ENCODE results near the gene MAG. TPM values are rescaled to one million over a fixed set of nuclear protein-coding genes. Genes with fewer than 3 reads are reported as not detected.

Gene MAG
- total RNA-seq, 2 donors from 2014 or later = not detected

DNA sequence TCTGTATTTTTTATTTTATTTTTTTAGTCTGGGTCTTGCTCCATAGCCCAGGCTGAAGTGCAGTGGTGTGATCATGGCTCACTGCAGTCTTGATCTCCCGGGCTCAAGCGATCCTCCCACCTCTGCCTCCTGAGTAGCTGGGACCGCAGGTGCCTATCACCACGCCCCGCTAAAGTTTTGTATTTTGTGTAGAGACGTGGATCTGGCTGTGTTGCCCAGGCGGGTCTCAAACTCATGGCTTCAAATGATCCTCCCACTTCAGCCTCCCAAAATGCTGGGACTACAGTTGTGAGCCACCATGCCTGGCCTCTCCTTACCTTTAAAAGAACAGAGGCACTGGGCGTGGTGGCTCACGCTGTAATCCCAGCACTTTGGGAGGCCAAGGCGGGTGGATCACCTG is 4.2 kb upstream of the MAG start:
- Histone ChIP-seq H3K27ac (no peak overlapping the region), H3K27me3 (no peaks in the 10 kb centered on the region), H3K36me3 (no peaks in the 10 kb centered on the region), H3K9me3 (no peaks in the 10 kb centered on the region), H3K4me1 (no peaks in the 10 kb centered on the region), H3K4me3 (no peak overlapping the region)
- no peak for DNase-seq (ENCODE audit: low spot score)
- TF ChIP-seq, protein P1, sequence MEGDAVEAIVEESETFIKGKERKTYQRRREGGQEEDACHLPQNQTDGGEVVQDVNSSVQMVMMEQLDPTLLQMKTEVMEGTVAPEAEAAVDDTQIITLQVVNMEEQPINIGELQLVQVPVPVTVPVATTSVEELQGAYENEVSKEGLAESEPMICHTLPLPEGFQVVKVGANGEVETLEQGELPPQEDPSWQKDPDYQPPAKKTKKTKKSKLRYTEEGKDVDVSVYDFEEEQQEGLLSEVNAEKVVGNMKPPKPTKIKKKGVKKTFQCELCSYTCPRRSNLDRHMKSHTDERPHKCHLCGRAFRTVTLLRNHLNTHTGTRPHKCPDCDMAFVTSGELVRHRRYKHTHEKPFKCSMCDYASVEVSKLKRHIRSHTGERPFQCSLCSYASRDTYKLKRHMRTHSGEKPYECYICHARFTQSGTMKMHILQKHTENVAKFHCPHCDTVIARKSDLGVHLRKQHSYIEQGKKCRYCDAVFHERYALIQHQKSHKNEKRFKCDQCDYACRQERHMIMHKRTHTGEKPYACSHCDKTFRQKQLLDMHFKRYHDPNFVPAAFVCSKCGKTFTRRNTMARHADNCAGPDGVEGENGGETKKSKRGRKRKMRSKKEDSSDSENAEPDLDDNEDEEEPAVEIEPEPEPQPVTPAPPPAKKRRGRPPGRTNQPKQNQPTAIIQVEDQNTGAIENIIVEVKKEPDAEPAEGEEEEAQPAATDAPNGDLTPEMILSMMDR (IDR thresholded peaks at IDR 0.05) = no peak

DNA sequence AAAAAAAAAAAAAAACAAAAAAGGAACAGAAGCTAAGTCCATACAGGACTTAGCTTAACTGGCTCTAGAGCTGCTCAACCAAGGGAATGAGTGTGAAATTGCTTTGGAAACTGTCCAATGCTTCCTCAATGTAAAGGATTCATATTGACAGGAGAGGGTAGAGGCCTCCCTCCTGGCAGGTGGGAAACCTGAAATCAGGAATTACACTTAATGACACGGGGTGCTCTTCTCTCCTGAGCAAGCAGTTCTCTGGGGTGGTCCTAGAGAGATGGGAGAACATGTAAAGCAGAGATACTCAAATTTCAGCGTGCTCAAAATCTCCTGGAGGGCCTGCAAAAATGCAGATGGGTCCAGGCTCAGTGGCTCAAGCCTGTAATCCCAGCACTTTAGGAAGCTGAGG is 3.6 kb upstream of the MAG start:
- TF ChIP-seq, protein P1 (IDR thresholded peaks at IDR 0.05) = no peak
- Histone ChIP-seq H3K27ac (no peak overlapping the region), H3K4me1 (no peaks in the 10 kb centered on the region), H3K27me3 (no peaks in the 10 kb centered on the region), H3K9me3 (no peaks in the 10 kb centered on the region), H3K4me3 (no peak overlapping the region), H3K36me3 (no peaks in the 10 kb centered on the region)
- no peak for DNase-seq (ENCODE audit: low spot score)

DNA sequence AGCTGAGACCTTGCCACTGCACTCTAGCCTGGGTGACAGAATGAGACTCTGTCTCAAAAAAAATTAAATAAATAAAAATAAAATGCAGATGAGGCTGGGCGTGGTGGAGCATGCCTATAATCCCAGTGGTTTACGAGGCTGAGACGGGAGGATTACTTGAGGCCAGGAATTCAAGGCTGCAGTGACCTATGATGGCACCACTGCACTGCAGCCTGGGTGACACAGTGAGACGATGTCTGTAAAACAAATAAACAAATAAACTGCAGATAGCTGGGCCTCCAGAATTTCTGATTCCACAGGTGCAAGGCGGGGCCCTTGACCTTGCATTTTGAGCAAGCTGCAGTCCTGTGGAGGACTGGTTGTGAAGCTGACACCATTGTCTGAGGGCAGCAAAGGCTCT is 3.1 kb upstream of the MAG start:
- TF ChIP-seq, protein P1 (IDR thresholded peaks at IDR 0.05) = no peak
- Histone ChIP-seq H3K36me3 (no peaks in the 10 kb centered on the region), H3K4me1 (no peaks in the 10 kb centered on the region)

DNA sequence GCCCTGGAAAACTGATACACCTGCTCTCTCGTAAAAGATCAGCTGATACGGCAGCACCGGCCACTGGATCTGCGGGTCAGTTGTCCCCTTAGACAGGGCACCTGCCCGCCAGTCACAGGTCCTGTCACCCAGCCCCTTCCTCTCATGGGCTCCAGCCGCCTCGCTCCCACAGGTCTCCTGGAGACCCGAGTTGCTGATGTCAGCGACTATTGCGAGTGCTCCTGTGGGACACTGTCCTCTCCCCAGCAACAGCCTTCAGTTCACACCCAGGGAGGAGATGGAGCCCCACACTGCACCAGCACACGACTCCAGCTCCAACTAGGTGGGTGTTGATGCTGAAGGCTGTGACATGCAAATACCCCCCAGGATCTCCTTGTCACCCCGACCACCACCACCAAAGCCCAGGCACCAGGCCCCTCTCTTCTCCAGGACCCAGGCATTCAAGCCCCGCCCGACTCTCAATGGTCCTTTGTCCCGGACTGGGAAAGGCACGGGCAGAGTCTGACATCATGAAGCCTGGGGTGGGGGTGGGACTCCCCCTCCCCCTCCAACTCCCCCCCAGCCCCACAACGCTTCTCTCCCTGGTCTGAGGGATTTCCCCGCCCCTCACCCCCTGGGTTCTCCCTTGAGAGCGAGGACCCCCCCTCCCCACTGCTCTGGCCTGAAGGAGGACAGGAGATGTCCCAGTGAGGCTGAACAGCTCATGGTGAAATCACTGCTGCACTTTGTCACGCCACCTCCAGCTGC is 1.4 kb upstream of the MAG start:
- Histone ChIP-seq H3K36me3 (no peaks in the 10 kb centered on the region), H3K4me1 (no peaks in the 10 kb centered on the region), H3K27ac (no peak overlapping the region), H3K27me3 (no peaks in the 10 kb centered on the region), H3K4me3 (no peak overlapping the region), H3K9me3 (no peaks in the 10 kb centered on the region)
- TF ChIP-seq, protein P1 (IDR thresholded peaks at IDR 0.05) = no peak
- no peak for DNase-seq (ENCODE audit: low spot score)

More for the DNA sequence above, 3.1 kb upstream of the MAG start:
- Histone ChIP-seq H3K4me3 (no peak overlapping the region), H3K9me3 (no peaks in the 10 kb centered on the region), H3K27ac (no peak overlapping the region), H3K27me3 (no peaks in the 10 kb centered on the region)
- DNase-seq (ENCODE audit: low spot score) = no peak

DNA sequence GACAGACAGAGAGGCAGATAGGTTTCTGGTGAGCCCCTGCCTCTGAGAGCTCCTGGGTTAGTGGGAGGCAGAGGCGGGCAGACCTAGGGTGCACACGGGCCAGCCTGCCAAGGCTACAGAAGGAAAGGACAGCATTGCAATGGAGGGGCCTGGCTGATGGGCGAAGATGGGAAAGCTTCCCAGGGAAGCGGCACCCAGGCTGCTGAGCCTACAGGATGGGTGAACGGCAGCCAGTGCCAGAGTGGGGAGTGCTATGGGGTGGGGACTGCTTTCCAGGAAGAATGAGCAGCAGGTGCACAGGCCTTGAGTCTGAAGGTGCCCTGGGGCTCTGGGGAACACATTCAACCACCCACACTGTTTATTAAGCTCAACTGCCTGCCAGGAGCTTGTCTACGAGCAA is 702 bp upstream of the MAG start:
- Histone ChIP-seq H3K27ac (no peak overlapping the region), H3K27me3 (no peaks in the 10 kb centered on the region), H3K36me3 (no peaks in the 10 kb centered on the region), H3K4me3 (no peak overlapping the region), H3K9me3 (no peaks in the 10 kb centered on the region), H3K4me1 (no peaks in the 10 kb centered on the region)
- DNase-seq (ENCODE audit: low spot score) = no peak
- TF ChIP-seq, protein P1 (IDR thresholded peaks at IDR 0.05) = no peak
